WTC11 (cell line): ENCODE data around the gene PIKFYVE. TPM values are rescaled to one million over a fixed set of nuclear protein-coding genes. Genes with fewer than 3 reads are reported as not detected.

Source experiments
- ATAC-seq: fragments of 200-7000 bp; cut with Tn5 transposase; 2 replicates; pipeline ENCODE4 v1.10.0; 2021; ENCODE audit warnings: mild to moderate bottlenecking, moderate library complexity
- CTCF ChIA-PET: fragments of 300-600 bp; sonication (Branson Sonifier 250); formaldehyde crosslinking; loops from one replicate; lab custom pipeline; 2021; ENCODE audit warnings: antibody characterized with exemption; lab: Charles Lee
- POLR2A ChIA-PET: fragments of 350-600 bp; sonication (Branson Sonifier 250); formaldehyde crosslinking; loops from one replicate; lab custom pipeline; 2021; ENCODE audit warnings: antibody characterized with exemption; lab: Charles Lee
- DNase-seq: peaks from one replicate; pipeline ENCODE4 v3.0.0; 2021; ENCODE audit warnings: low spot score
- H3K27ac Mint-ChIP-seq: 2 replicates; pipeline ENCODE4 v1.8.0; 2021; ENCODE audit warnings: mixed read lengths
- H3K27me3 Mint-ChIP-seq: 2 replicates; pipeline ENCODE4 v1.8.0; 2021; ENCODE audit warnings: low read depth, mild to moderate bottlenecking, moderate library complexity, mixed read lengths
- H3K36me3 Mint-ChIP-seq: 2 replicates; pipeline ENCODE4 v1.8.0; 2021; ENCODE audit warnings: mixed read lengths
- H3K4me1 Mint-ChIP-seq: 2 replicates; pipeline ENCODE4 v1.8.0; 2022; ENCODE audit warnings: mixed read lengths
- H3K4me3 Mint-ChIP-seq: 2 replicates; pipeline ENCODE4 v1.8.0; 2021; ENCODE audit warnings: mild to moderate bottlenecking, moderate library complexity, mixed read lengths
- H3K9me3 Mint-ChIP-seq: 2 replicates; pipeline ENCODE4 v1.8.0; 2021; ENCODE audit warnings: mixed read lengths
- ETV6 ChIP-seq: sonication (generic); formaldehyde crosslinking; IDR thresholded peaks from 2 replicates; pipeline ENCODE4 v1.8.1; 2022; ENCODE audit warnings: mild to moderate bottlenecking, missing genetic modification reagents
- KAT7 ChIP-seq: sonication (generic); formaldehyde crosslinking; IDR thresholded peaks from 2 replicates; pipeline ENCODE4 v1.8.1; 2023; ENCODE audit warnings: missing genetic modification reagents, mild to moderate bottlenecking, borderline replicate concordance
- NFATC4 ChIP-seq: fragments of 250-450 bp; sonication (Bioruptor Pico); IDR thresholded peaks from 2 replicates; pipeline ENCODE4 v1.9.0; 2021; ENCODE audit warnings: mild to moderate bottlenecking
- NR2C2 ChIP-seq: sonication (generic); formaldehyde crosslinking; IDR thresholded peaks from 2 replicates; pipeline ENCODE4 v1.8.0; 2022; ENCODE audit warnings: mild to moderate bottlenecking, missing genetic modification reagents
- PRRX2 ChIP-seq: fragments of 250-450 bp; sonication (Bioruptor Pico); IDR thresholded peaks from 2 replicates; pipeline ENCODE4 v1.8.0; 2021; ENCODE audit warnings: mild to moderate bottlenecking
- SMAD4 ChIP-seq: sonication (generic); formaldehyde crosslinking; IDR thresholded peaks from 2 replicates; pipeline ENCODE4 v1.8.0; 2022; ENCODE audit warnings: mild to moderate bottlenecking, missing genetic modification reagents
- TEAD1 ChIP-seq: sonication (generic); formaldehyde crosslinking; IDR thresholded peaks from 2 replicates; pipeline ENCODE4 v1.8.0; 2022; ENCODE audit warnings: mild to moderate bottlenecking, missing genetic modification reagents
- TP53 ChIP-seq: sonication (generic); formaldehyde crosslinking; IDR thresholded peaks from 2 replicates; pipeline ENCODE4 v1.8.1; 2023; ENCODE audit warnings: mild to moderate bottlenecking, missing genetic modification reagents
- ZBTB21 ChIP-seq: sonication (generic); formaldehyde crosslinking; IDR thresholded peaks from 2 replicates; pipeline ENCODE4 v1.8.1; 2023; ENCODE audit warnings: mild to moderate bottlenecking, missing genetic modification reagents, borderline replicate concordance
- ZNF232 ChIP-seq: sonication (generic); formaldehyde crosslinking; IDR thresholded peaks from 2 replicates; pipeline ENCODE4 v1.8.0; 2022; ENCODE audit warnings: mild to moderate bottlenecking, missing genetic modification reagents
- total RNA-seq: library from RNA; stranded (reverse); gene quantifications from 3 replicates; pipeline ENCODE4 v1.2.3, GENCODE V29; 2021
- TF ChIP-seq, protein P1 (sequence below): fragments of 250-450 bp; sonication (Bioruptor Pico); IDR thresholded peaks from 2 replicates; pipeline ENCODE4 v1.9.0; 2021; ENCODE audit warnings: mild to moderate bottlenecking
- TF ChIP-seq, protein P2 (sequence below): sonication (generic); formaldehyde crosslinking; IDR thresholded peaks from 2 replicates; pipeline ENCODE4 v1.8.1; 2023; ENCODE audit warnings: mild to moderate bottlenecking, missing genetic modification reagents
- TF ChIP-seq, protein P3 (sequence below): fragments of 250-450 bp; sonication (Bioruptor Pico); IDR thresholded peaks from 2 replicates; pipeline ENCODE4 v1.9.0; 2021; ENCODE audit warnings: mild to moderate bottlenecking, borderline replicate concordance
- TF ChIP-seq, protein P4 (sequence below): sonication (generic); formaldehyde crosslinking; IDR thresholded peaks from 2 replicates; pipeline ENCODE4 v1.8.1; 2023; ENCODE audit warnings: mild to moderate bottlenecking, moderate library complexity, missing genetic modification reagents
- TF ChIP-seq, protein P5 (sequence below): sonication (generic); formaldehyde crosslinking; IDR thresholded peaks from 2 replicates; pipeline ENCODE4 v1.8.1; 2022; ENCODE audit warnings: mild to moderate bottlenecking, moderate library complexity, missing genetic modification reagents

The PIKFYVE gene
- total RNA-seq, 1 experiment from 2014 or later: 36.1 TPM

DNA sequence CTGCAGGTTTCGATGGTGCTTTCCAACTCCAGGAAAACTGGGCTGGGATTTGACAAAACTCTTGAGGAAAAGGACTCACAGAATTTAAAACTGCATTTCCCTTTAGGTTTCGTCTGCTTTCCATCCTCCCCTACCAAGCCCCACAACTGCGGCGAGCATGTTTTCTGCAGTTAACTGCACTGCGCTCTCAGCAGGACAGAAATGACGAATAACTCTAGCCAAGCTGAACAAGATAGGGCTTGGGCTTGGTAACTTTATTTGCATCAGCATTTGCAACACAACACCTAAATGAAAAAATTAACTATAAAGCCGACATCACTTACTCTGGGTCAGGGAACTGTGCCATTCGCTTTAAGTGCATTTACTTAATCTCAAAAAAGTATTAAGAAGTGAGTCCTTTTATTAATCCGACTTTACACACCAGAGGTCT is 669 bp upstream of the PIKFYVE start (continued):
- TF ChIP-seq, protein P1, sequence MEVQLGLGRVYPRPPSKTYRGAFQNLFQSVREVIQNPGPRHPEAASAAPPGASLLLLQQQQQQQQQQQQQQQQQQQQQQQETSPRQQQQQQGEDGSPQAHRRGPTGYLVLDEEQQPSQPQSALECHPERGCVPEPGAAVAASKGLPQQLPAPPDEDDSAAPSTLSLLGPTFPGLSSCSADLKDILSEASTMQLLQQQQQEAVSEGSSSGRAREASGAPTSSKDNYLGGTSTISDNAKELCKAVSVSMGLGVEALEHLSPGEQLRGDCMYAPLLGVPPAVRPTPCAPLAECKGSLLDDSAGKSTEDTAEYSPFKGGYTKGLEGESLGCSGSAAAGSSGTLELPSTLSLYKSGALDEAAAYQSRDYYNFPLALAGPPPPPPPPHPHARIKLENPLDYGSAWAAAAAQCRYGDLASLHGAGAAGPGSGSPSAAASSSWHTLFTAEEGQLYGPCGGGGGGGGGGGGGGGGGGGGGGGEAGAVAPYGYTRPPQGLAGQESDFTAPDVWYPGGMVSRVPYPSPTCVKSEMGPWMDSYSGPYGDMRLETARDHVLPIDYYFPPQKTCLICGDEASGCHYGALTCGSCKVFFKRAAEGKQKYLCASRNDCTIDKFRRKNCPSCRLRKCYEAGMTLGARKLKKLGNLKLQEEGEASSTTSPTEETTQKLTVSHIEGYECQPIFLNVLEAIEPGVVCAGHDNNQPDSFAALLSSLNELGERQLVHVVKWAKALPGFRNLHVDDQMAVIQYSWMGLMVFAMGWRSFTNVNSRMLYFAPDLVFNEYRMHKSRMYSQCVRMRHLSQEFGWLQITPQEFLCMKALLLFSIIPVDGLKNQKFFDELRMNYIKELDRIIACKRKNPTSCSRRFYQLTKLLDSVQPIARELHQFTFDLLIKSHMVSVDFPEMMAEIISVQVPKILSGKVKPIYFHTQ: no peak
- TF ChIP-seq KAT7 (CRISPR knock-in tag) (no peak), TP53 (CRISPR knock-in tag) (no peak), ZBTB21 (CRISPR knock-in tag) (no peak), TEAD1 (CRISPR knock-in tag) (no peak), PRRX2 (CRISPR knock-in tag) (no peak), ETV6 (CRISPR knock-in tag) (no peak)
- TF ChIP-seq, protein P2, sequence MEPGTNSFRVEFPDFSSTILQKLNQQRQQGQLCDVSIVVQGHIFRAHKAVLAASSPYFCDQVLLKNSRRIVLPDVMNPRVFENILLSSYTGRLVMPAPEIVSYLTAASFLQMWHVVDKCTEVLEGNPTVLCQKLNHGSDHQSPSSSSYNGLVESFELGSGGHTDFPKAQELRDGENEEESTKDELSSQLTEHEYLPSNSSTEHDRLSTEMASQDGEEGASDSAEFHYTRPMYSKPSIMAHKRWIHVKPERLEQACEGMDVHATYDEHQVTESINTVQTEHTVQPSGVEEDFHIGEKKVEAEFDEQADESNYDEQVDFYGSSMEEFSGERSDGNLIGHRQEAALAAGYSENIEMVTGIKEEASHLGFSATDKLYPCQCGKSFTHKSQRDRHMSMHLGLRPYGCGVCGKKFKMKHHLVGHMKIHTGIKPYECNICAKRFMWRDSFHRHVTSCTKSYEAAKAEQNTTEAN (CRISPR knock-in tag): no peak
- TF ChIP-seq, protein P3, sequence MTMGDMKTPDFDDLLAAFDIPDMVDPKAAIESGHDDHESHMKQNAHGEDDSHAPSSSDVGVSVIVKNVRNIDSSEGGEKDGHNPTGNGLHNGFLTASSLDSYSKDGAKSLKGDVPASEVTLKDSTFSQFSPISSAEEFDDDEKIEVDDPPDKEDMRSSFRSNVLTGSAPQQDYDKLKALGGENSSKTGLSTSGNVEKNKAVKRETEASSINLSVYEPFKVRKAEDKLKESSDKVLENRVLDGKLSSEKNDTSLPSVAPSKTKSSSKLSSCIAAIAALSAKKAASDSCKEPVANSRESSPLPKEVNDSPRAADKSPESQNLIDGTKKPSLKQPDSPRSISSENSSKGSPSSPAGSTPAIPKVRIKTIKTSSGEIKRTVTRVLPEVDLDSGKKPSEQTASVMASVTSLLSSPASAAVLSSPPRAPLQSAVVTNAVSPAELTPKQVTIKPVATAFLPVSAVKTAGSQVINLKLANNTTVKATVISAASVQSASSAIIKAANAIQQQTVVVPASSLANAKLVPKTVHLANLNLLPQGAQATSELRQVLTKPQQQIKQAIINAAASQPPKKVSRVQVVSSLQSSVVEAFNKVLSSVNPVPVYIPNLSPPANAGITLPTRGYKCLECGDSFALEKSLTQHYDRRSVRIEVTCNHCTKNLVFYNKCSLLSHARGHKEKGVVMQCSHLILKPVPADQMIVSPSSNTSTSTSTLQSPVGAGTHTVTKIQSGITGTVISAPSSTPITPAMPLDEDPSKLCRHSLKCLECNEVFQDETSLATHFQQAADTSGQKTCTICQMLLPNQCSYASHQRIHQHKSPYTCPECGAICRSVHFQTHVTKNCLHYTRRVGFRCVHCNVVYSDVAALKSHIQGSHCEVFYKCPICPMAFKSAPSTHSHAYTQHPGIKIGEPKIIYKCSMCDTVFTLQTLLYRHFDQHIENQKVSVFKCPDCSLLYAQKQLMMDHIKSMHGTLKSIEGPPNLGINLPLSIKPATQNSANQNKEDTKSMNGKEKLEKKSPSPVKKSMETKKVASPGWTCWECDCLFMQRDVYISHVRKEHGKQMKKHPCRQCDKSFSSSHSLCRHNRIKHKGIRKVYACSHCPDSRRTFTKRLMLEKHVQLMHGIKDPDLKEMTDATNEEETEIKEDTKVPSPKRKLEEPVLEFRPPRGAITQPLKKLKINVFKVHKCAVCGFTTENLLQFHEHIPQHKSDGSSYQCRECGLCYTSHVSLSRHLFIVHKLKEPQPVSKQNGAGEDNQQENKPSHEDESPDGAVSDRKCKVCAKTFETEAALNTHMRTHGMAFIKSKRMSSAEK (CRISPR knock-in tag): no peak

DNA sequence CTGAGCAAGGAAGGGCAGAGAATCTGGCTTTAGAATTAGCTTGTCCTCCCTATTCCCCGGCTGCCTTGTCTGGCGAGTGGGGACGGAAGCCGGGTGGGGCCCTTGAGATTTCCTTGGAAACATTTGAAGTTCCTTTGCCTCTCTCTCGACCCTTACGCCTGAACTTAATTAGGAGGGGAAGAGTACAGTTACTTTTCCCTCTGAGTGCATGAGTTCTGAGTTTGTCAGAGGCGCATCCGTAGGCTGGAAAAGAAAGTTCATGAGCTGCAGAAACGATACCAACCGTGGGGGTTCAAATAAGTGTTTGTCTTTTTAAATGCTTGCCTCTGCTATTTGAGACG is 468 bp downstream of the PIKFYVE start:
- Mint-ChIP-seq H3K9me3 (peaks cover 12% of the 10 kb centered on the region), H3K4me1 (peaks cover 28% of the 10 kb centered on the region), H3K27ac (peak overlapping the region; percentile 94), H3K36me3 (peaks cover 10% of the 10 kb centered on the region), H3K27me3 (no peaks in the 10 kb centered on the region), H3K4me3 (peak overlapping the region; percentile 93)
- CTCF ChIA-PET: interaction anchor here (0.9 to 5.8 kb wide), 4 partner anchors 12 to 165 kb away, joined by 3 to 91 read pairs (median 10); partner anchors contain the start of gene IDH1
- TF ChIP-seq SMAD4 (CRISPR knock-in tag) (no peak), ZNF232 (CRISPR knock-in tag) (no peak), NR2C2 (CRISPR knock-in tag) (no peak), NFATC4 (CRISPR knock-in tag) (no peak), ETV6 (CRISPR knock-in tag) (no peak)
- TF ChIP-seq, protein P1: no peak
- TF ChIP-seq, protein P4, sequence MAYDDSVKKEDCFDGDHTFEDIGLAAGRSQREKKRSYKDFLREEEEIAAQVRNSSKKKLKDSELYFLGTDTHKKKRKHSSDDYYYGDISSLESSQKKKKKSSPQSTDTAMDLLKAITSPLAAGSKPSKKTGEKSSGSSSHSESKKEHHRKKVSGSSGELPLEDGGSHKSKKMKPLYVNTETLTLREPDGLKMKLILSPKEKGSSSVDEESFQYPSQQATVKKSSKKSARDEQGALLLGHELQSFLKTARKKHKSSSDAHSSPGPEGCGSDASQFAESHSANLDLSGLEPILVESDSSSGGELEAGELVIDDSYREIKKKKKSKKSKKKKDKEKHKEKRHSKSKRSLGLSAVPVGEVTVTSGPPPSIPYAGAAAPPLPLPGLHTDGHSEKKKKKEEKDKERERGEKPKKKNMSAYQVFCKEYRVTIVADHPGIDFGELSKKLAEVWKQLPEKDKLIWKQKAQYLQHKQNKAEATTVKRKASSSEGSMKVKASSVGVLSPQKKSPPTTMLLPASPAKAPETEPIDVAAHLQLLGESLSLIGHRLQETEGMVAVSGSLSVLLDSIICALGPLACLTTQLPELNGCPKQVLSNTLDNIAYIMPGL (CRISPR knock-in tag): peak; percentile 18; the same call in 1 of the 2 replicates
- TF ChIP-seq, protein P5, sequence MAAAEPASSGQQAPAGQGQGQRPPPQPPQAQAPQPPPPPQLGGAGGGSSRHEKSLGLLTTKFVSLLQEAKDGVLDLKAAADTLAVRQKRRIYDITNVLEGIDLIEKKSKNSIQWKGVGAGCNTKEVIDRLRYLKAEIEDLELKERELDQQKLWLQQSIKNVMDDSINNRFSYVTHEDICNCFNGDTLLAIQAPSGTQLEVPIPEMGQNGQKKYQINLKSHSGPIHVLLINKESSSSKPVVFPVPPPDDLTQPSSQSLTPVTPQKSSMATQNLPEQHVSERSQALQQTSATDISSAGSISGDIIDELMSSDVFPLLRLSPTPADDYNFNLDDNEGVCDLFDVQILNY (CRISPR knock-in tag): no peak
- POLR2A ChIA-PET: interaction anchor here (1.1 to 2.8 kb wide), 2 partner anchors 12 to 15 kb away, joined by 3 to 38 read pairs; partner anchors contain the start of gene IDH1
- no peak for ATAC-seq
- DNase-seq: no peak
